SK-N-SH (cell line): ENCODE measurements around the gene ERC1. TPM values are rescaled to one million over a fixed set of nuclear protein-coding genes. Genes with fewer than 3 reads are reported as not detected.

Source experiments
- CTCF ChIA-PET: fragments of 300-600, 350-600 bp; formaldehyde crosslinking; extraction: SDS; loops from one replicate; lab custom pipeline; 2021; lab: Yijun Ruan, JAX
- POLR2A ChIA-PET: fragments of 350-600 bp; sonication (Branson Sonifier 250); formaldehyde crosslinking; extraction: SDS; loops from one replicate; lab custom pipeline; 2020; ENCODE audit warnings: antibody characterized with exemption, inconsistent platforms; lab: Yijun Ruan, JAX
- DNase-seq: peaks from one replicate; pipeline ENCODE4 v3.0.0; 2012
- H2AFZ ChIP-seq: fragments of 200-600 bp; sonication (generic); 2 replicates; pipeline ENCODE4 v1.8.1; 2016; ENCODE audit warnings: antibody characterized with exemption, mild to moderate bottlenecking, low read depth
- H3F3A ChIP-seq: fragments of 200-600 bp; sonication (generic); replicated peaks from 2 replicates; pipeline ENCODE3; 2016; ENCODE audit warnings: antibody characterized with exemption, mild to moderate bottlenecking; ENCODE audit not compliant: insufficient read depth
- H3K27ac ChIP-seq, 2 experiments: fragments of 200-500 bp in 1 of 2; fragments of 200-600 bp in 1 of 2; sonication (Bioruptor generic) in 1 of 2; sonication (generic), shearing (Covaris generic) in 1 of 2; 2 replicates each; pipeline versions ENCODE4 v1.5.1 to v1.6.1; 2014 to 2016; ENCODE audit warnings: low read depth in 2 of 2, inconsistent platforms in 1 of 2, low read length in 1 of 2, mild to moderate bottlenecking in 1 of 2, mixed read lengths in 1 of 2
- H3K27me3 ChIP-seq: fragments of 200-600 bp; sonication (generic), shearing (Covaris generic); 2 replicates; pipeline ENCODE4 v1.6.1; 2016; ENCODE audit warnings: mixed run types; ENCODE audit not compliant: insufficient read depth
- H3K36me3 ChIP-seq, 2 experiments: fragments of 200-500 bp in 1 of 2; fragments of 200-600 bp in 1 of 2; sonication (Bioruptor generic) in 1 of 2; sonication (generic) in 1 of 2; replicated peaks in 1 of 2; 2 replicates each; pipeline versions ENCODE3 to v1.5.1; 2014 to 2016; ENCODE audit warnings: low read length in 1 of 2, mild to moderate bottlenecking in 1 of 2; ENCODE audit not compliant: insufficient read depth in 2 of 2, control insufficient read depth in 1 of 2
- H3K4me1 ChIP-seq, 2 experiments: fragments of 200-500 bp in 1 of 2; fragments of 200-600 bp in 1 of 2; sonication (Bioruptor generic) in 1 of 2; sonication (generic), shearing (Covaris generic) in 1 of 2; 2 replicates each; pipeline versions ENCODE4 v1.5.1 to v1.6.1; 2014 to 2016; ENCODE audit warnings: low read depth in 1 of 2, low read length in 1 of 2, mixed run types in 1 of 2; ENCODE audit not compliant: insufficient read depth in 2 of 2, control insufficient read depth in 1 of 2
- H3K4me2 ChIP-seq: fragments of 200-600 bp; sonication (generic), shearing (Covaris generic); 2 replicates; pipeline ENCODE4 v1.6.1; 2017; ENCODE audit warnings: mixed run types
- H3K4me3 ChIP-seq, 2 experiments: fragments of 200-500 bp in 1 of 2; fragments of 200-600 bp in 1 of 2; sonication (Bioruptor generic) in 1 of 2; sonication (generic), shearing (Covaris generic) in 1 of 2; 2 replicates each; pipeline versions ENCODE4 v1.5.1 to v1.8.1; 2014 to 2016; ENCODE audit warnings: low read depth in 2 of 2, inconsistent platforms in 1 of 2, low read length in 1 of 2, mild to moderate bottlenecking in 1 of 2, mixed read lengths in 1 of 2, moderate library complexity in 1 of 2
- H3K79me2 ChIP-seq: fragments of 200-600 bp; sonication (generic); 2 replicates; pipeline ENCODE4 v1.8.1; 2017; ENCODE audit warnings: mild to moderate bottlenecking; ENCODE audit not compliant: insufficient read depth
- H3K9ac ChIP-seq: fragments of 200-600 bp; sonication (generic); 2 replicates; pipeline ENCODE4 v1.6.1; 2017; ENCODE audit warnings: mixed run types
- H3K9me2 ChIP-seq: fragments of 200-600 bp; sonication (generic); 2 replicates; pipeline ENCODE4 v1.6.1; 2017; ENCODE audit warnings: mixed run types
- H3K9me3 ChIP-seq: fragments of 200-600 bp; sonication (generic); 2 replicates; pipeline ENCODE4 v1.6.1; 2017; ENCODE audit warnings: mixed run types, mild to moderate bottlenecking, moderate library complexity
- H4K20me1 ChIP-seq: fragments of 200-600 bp; sonication (generic); 2 replicates; pipeline ENCODE4 v1.6.1; 2017; ENCODE audit warnings: mild to moderate bottlenecking, mixed run types; ENCODE audit not compliant: insufficient read depth
- EP300 ChIP-seq, 2 experiments: IDR thresholded peaks; 2 replicates each; pipeline versions ENCODE4 v1.4.0 to v1.6.1; 2012; ENCODE audit warnings: borderline replicate concordance in 1 of 2, low read depth in 1 of 2, low read length in 1 of 2
- FOSL2 ChIP-seq: IDR thresholded peaks from 2 replicates; pipeline ENCODE4 v1.4.0; 2012; ENCODE audit warnings: low read depth, mild to moderate bottlenecking, moderate library complexity, borderline replicate concordance
- JUND ChIP-seq: IDR thresholded peaks from 2 replicates; pipeline ENCODE4 v1.4.0; 2012
- MAX ChIP-seq: IDR thresholded peaks from 2 replicates; pipeline ENCODE4 v1.4.0; 2012; ENCODE audit warnings: low read depth
- NFIC ChIP-seq: IDR thresholded peaks from 2 replicates; pipeline ENCODE4 v1.4.0; 2012; ENCODE audit warnings: borderline replicate concordance
- REST ChIP-seq: IDR thresholded peaks from 2 replicates; pipeline ENCODE4 v1.6.1; 2012; ENCODE audit warnings: mild to moderate bottlenecking, low read depth, low read length, moderate library complexity
- RFX5 ChIP-seq: IDR thresholded peaks from 2 replicates; pipeline ENCODE4 v1.6.1; 2012; ENCODE audit warnings: mild to moderate bottlenecking, improper control_type of control experiment, low read length
- SIN3A ChIP-seq: IDR thresholded peaks from 2 replicates; pipeline ENCODE4 v1.6.1; 2012; ENCODE audit warnings: low read depth, mild to moderate bottlenecking, low read length, moderate library complexity, borderline replicate concordance
- SMC3 ChIP-seq: IDR thresholded peaks from 2 replicates; pipeline ENCODE4 v1.6.1; 2012; ENCODE audit warnings: low read depth, low read length, improper control_type of control experiment
- TAF1 ChIP-seq: IDR thresholded peaks from 2 replicates; pipeline ENCODE4 v1.6.1; 2012; ENCODE audit warnings: low read depth, mild to moderate bottlenecking, low read length, moderate library complexity, borderline replicate concordance
- TCF12 ChIP-seq: IDR thresholded peaks from 2 replicates; pipeline ENCODE4 v1.4.0; 2012
- TEAD4 ChIP-seq: IDR thresholded peaks from 2 replicates; pipeline ENCODE4 v1.4.0; 2012; ENCODE audit warnings: mild to moderate bottlenecking, borderline replicate concordance; ENCODE audit not compliant: insufficient read depth
- USF2 ChIP-seq: fragments of 150-350 bp; IDR thresholded peaks from 2 replicates; pipeline ENCODE4 v1.6.1; 2017; ENCODE audit warnings: antibody characterized with exemption, low read length, low read depth, borderline replicate concordance
- YY1 ChIP-seq: IDR thresholded peaks from 2 replicates; pipeline ENCODE4 v1.4.0; 2012; ENCODE audit warnings: low read depth, mild to moderate bottlenecking
- WGBS: methylation state at CpG from one replicate; pipeline ENCODE4 v1.1.6; 2017; ENCODE audit warnings: low lambda C conversion rate; 5-methylcytosine and 5-hydroxymethylcytosine counted together
- polyA plus RNA-seq, 3 experiments: library from polyadenylated mRNA; depleted of rRNA; stranded (reverse); fragments of >200 nt; gene quantifications; 2 replicates each; pipeline ENCODE4 v1.2.3, GENCODE V29; 2012
- TF ChIP-seq, protein P1 (sequence below): IDR thresholded peaks from 2 replicates; pipeline ENCODE4 v1.4.0; 2012; ENCODE audit warnings: low read depth, borderline replicate concordance
- TF ChIP-seq, protein P2 (sequence below): IDR thresholded peaks from 2 replicates; pipeline ENCODE4 v1.4.0; 2012; ENCODE audit warnings: low read depth, borderline replicate concordance

ERC1 gene
- polyA plus RNA-seq, 1 of the 3 experiments (the other 2 are of a cell fraction) = 7.5 TPM

DNA sequence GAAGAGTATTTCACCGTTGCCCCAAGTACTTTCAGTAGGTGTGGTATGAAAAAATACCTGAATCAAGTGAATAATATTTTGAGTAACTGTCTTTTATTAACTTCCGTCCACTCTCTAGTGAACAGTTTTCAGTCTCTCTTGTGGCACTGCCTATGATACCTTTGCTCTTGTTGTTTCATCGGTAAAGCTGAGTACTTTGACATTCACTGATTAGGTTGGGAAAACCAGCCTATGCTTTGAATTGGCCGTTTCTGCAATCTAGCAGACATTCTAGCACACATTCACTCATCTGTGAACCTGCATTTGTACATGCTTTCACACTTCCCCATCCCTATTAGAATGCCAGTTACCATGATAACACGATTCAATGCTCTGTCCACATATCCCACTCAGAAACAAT, 386.1 kb downstream of the ERC1 start (continued):
- TF ChIP-seq, protein P1, sequence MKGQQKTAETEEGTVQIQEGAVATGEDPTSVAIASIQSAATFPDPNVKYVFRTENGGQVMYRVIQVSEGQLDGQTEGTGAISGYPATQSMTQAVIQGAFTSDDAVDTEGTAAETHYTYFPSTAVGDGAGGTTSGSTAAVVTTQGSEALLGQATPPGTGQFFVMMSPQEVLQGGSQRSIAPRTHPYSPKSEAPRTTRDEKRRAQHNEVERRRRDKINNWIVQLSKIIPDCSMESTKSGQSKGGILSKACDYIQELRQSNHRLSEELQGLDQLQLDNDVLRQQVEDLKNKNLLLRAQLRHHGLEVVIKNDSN = no peak
- TF ChIP-seq JUND (no peak), SMC3 (no peak), EP300 (IDR thresholded peaks at IDR 0.05; ENCODE audit: borderline replicate concordance in 1 of 2, low read depth in 1 of 2, low read length in 1 of 2) (no peak), YY1 (no peak), SIN3A (no peak), FOSL2 (no peak), TAF1 (no peak), RFX5 (no peak), TCF12 (no peak), NFIC (no peak)

- H3K4me1 ChIP-seq = peaks cover 0 to 6% of the 10 kb centered on the region in 2 experiments; a peak in 1 of 4 replicates
- DNase-seq = no peak
- H3F3A ChIP-seq = peaks cover 8% of the 10 kb centered on the region
- POLR2A ChIA-PET = no interaction called here
- H3K4me2 ChIP-seq = no peak overlapping the region
- no peak overlapping the region for H3K9ac ChIP-seq
- WGBS = 83% methylated on average over 3 of the region's 3 CpGs
- H4K20me1 ChIP-seq = no peaks in the 10 kb centered on the region
- CTCF ChIA-PET = no interaction called here
- peaks cover 7 to 24% of the 10 kb centered on the region in 2 experiments for H3K36me3 ChIP-seq
- TF ChIP-seq USF2 (no peak), MAX (no peak), REST (no peak), TAF1 (no peak), RFX5 (no peak), TCF12 (no peak), TEAD4 (no peak)
- TF ChIP-seq, protein P2, sequence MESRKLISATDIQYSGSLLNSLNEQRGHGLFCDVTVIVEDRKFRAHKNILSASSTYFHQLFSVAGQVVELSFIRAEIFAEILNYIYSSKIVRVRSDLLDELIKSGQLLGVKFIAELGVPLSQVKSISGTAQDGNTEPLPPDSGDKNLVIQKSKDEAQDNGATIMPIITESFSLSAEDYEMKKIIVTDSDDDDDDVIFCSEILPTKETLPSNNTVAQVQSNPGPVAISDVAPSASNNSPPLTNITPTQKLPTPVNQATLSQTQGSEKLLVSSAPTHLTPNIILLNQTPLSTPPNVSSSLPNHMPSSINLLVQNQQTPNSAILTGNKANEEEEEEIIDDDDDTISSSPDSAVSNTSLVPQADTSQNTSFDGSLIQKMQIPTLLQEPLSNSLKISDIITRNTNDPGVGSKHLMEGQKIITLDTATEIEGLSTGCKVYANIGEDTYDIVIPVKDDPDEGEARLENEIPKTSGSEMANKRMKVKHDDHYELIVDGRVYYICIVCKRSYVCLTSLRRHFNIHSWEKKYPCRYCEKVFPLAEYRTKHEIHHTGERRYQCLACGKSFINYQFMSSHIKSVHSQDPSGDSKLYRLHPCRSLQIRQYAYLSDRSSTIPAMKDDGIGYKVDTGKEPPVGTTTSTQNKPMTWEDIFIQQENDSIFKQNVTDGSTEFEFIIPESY = no peak
- no peaks in the 10 kb centered on the region for H3K79me2 ChIP-seq
- H2AFZ ChIP-seq = no peak overlapping the region
- H3K9me3 ChIP-seq = no peaks in the 10 kb centered on the region
- H3K27me3 ChIP-seq = no peaks in the 10 kb centered on the region
- no peak overlapping the region for H3K4me3 ChIP-seq
- no peaks in the 10 kb centered on the region for H3K9me2 ChIP-seq
- no peak overlapping the region for H3K27ac ChIP-seq
Measured at GRCh38 chr12:1377681-1378080, 386.7 kb downstream of the ERC1 start.
